Panc1 (cell line): Measurements from ENCODE around the gene ADA. TPM values are rescaled to one million over a fixed set of nuclear protein-coding genes. Genes with fewer than 3 reads are reported as not detected.
A peak's percentile ranks its signal among the peaks of the same experiment; 100 is the strongest.

Experiments used
- ATAC-seq: fragments of 200-7000 bp; cut with Tn5 transposase; 2 replicates; pipeline ENCODE4 v1.9.1; 2020; ENCODE audit warnings: mild to moderate bottlenecking, moderate library complexity
- BruUV-seq: library from RNA; stranded (reverse); fragments of 400-500 nt; replicated peaks from 2 replicates; lab custom pipeline; 2021; lab: Mats Ljungman, UMichigan
- CTCF ChIA-PET: fragments of 300-600 bp; sonication (Branson Sonifier 250); formaldehyde crosslinking; loops from one replicate; lab custom pipeline; 2022; ENCODE audit warnings: antibody characterized with exemption; lab: Charles Lee
- POLR2A ChIA-PET: fragments of 300-600 bp; sonication (Branson Sonifier 250); formaldehyde crosslinking; loops from one replicate; lab custom pipeline; 2022; ENCODE audit warnings: antibody characterized with exemption; lab: Charles Lee
- DNase-seq: peaks from one replicate; pipeline ENCODE4 v3.0.0-alpha.2; 2010; ENCODE audit warnings: low read depth, low spot score
- H3K27ac ChIP-seq: 2 replicates; pipeline ENCODE4 v1.5.1; 2011; ENCODE audit warnings: mild to moderate bottlenecking, low read length, inconsistent platforms
- H3K27me3 ChIP-seq: fragments of 200-500 bp; sonication (Bioruptor generic); 2 replicates; pipeline ENCODE4 v1.6.0; 2014; ENCODE audit warnings: low read length, inconsistent platforms; ENCODE audit not compliant: control insufficient read depth, insufficient read depth
- H3K36me3 ChIP-seq: fragments of 200-500 bp; sonication (Bioruptor generic); 2 replicates; pipeline ENCODE4 v1.5.1; 2014; ENCODE audit warnings: inconsistent platforms, mild to moderate bottlenecking, low read length, moderate library complexity; ENCODE audit not compliant: control insufficient read depth, insufficient read depth
- H3K4me1 ChIP-seq: 2 replicates; pipeline ENCODE4 v1.5.1; 2011; ENCODE audit warnings: inconsistent platforms, mild to moderate bottlenecking, low read length, moderate library complexity; ENCODE audit not compliant: control insufficient read depth, insufficient read depth
- H3K4me3 ChIP-seq, 2 experiments: 2 replicates each; pipeline ENCODE4 v1.5.1; 2011 to 2012; ENCODE audit warnings: low read depth in 2 of 2, low read length in 2 of 2, mild to moderate bottlenecking in 2 of 2, inconsistent platforms in 1 of 2, moderate library complexity in 1 of 2
- H3K9me3 ChIP-seq: fragments of 200-500 bp; sonication (Bioruptor generic); 2 replicates; pipeline ENCODE4 v1.5.1; 2014; ENCODE audit warnings: low read depth, mild to moderate bottlenecking, inconsistent platforms, low read length, moderate library complexity; ENCODE audit not compliant: control insufficient read depth, insufficient read depth
- CTCF ChIP-seq: fragments of 450-650 bp; IDR thresholded peaks from 2 replicates; pipeline ENCODE4 v1.5.1; 2017; ENCODE audit warnings: mild to moderate bottlenecking
- POLR2AphosphoS5 ChIP-seq: IDR thresholded peaks from 2 replicates; pipeline ENCODE4 v1.6.1; 2012; ENCODE audit warnings: mild to moderate bottlenecking, low read depth, low read length, moderate library complexity
- REST ChIP-seq, 2 experiments: IDR thresholded peaks; 2 replicates each; pipeline ENCODE4 v1.6.1; 2011 to 2012; ENCODE audit warnings: low read depth in 2 of 2, control low read depth in 1 of 2, low read length in 1 of 2, mild to moderate bottlenecking in 1 of 2, moderate library complexity in 1 of 2; ENCODE audit not compliant: insufficient read depth in 1 of 2
- SIN3A ChIP-seq: IDR thresholded peaks from 2 replicates; pipeline ENCODE4 v1.6.1; 2012; ENCODE audit warnings: low read depth, mild to moderate bottlenecking, low read length, moderate library complexity, borderline replicate concordance; ENCODE audit not compliant: insufficient read depth
- TCF7L2 ChIP-seq: IDR thresholded peaks from 2 replicates; pipeline ENCODE4 v1.6.1; 2011; ENCODE audit warnings: mild to moderate bottlenecking, low read depth, low read length, inconsistent platforms
- in situ Hi-C: cut with HindIII; loops from 2 replicates; pipeline ENCODE4 v1.10.0; 2016; ENCODE audit warnings: low sequenced_read_pairs, low pct_unique_long_range_greater_than_20kb
- intact Hi-C: fragments of 100-400 bp; cut with micrococcal nuclease; formaldehyde crosslinking; loops from one replicate; pipeline ENCODE4 v1.10.0; 2022; ENCODE audit not compliant: unreplicated experiment
- total RNA-seq: library from RNA; stranded (reverse); gene quantifications from one replicate; pipeline ENCODE4 v1.2.1, GENCODE V29; 2021; ENCODE audit not compliant: unreplicated experiment

The ADA gene
- total RNA-seq, 1 experiment from 2014 or later: 53.8 TPM

GRCh38 chr20:44692932-44693480 is 41.5 kb upstream of the ADA start:
- DNase-seq (peak; percentile 97), ATAC-seq (peak; percentile 98)
- no TSS peak for BruUV-seq
- ChIA-PET POLR2A (no interaction called here), CTCF (no interaction called here)
- Histone ChIP-seq H3K27me3 (no peaks in the 10 kb centered on the region), H3K36me3 (no peaks in the 10 kb centered on the region), H3K27ac (peak overlapping the region; percentile 99), H3K9me3 (peaks cover 6% of the 10 kb centered on the region), H3K4me3 (no peak overlapping the region), H3K4me1 (peaks cover 42% of the 10 kb centered on the region)
- no peak for TF ChIP-seq CTCF
- peak; percentile 86 for TF ChIP-seq POLR2AphosphoS5
- peak; percentile 90 for TF ChIP-seq TCF7L2
- peak; percentile 68; the same call in 1 of the 2 replicates for TF ChIP-seq SIN3A
- no peak for TF ChIP-seq REST (IDR thresholded peaks at IDR 0.05; ENCODE audit: insufficient read depth in 1 of 2, low read depth in 2 of 2, low read length in 1 of 2)
- in situ Hi-C loops (no loop called here), intact Hi-C loops (loop anchor here (1.0 kb wide), 1 partner anchor 36 kb away; no protein-coding TSS in a partner anchor)

GRCh38 chr20:44691424-44692423 is 40.2 kb upstream of the ADA start:
- POLR2A ChIA-PET: interaction anchor here (0.6 to 0.7 kb wide), 5 partner anchors 27 to 471 kb away, joined by 3 to 7 read pairs (median 5); no protein-coding TSS in a partner anchor

More at GRCh38 chr20:44691424-44692423, 40.2 kb upstream of the ADA start:
- CTCF ChIA-PET: interaction anchor here (0.6 kb wide), 2 partner anchors 132 to 447 kb away, joined by 3 to 8 read pairs; no protein-coding TSS in a partner anchor
- no peak overlapping the region for H3K4me3 ChIP-seq
- peaks cover 42% of the 10 kb centered on the region for H3K4me1 ChIP-seq
- no peak for ATAC-seq
- peak overlapping the region; percentile 99 for H3K27ac ChIP-seq
- in situ Hi-C loops: no loop called here
- H3K36me3 ChIP-seq: no peaks in the 10 kb centered on the region
- H3K27me3 ChIP-seq: no peaks in the 10 kb centered on the region
- no TSS peak for BruUV-seq
- peaks cover 6% of the 10 kb centered on the region for H3K9me3 ChIP-seq
- no peak for DNase-seq
- no peak for TF ChIP-seq REST (IDR thresholded peaks at IDR 0.05; ENCODE audit: insufficient read depth in 1 of 2, low read depth in 2 of 2, low read length in 1 of 2)
- intact Hi-C loops: no loop called here
